Liver (tissue), 9 donors: ENCODE measurements around the gene POMC. TPM values are rescaled to one million over a fixed set of nuclear protein-coding genes. Genes with fewer than 3 reads are reported as not detected.

Source experiments
- DNase-seq: peaks from one replicate; pipeline ENCODE4 v3.0.0-alpha.2; 2017; ENCODE audit warnings: low spot score
- H3K27ac ChIP-seq, 2 donors: one replicate each; pipeline ENCODE4 v1.7.0; 2013; ENCODE audit warnings: inconsistent platforms in 2 of 2, low read length in 2 of 2, control low read depth in 1 of 2, low read depth in 1 of 2, mild to moderate bottlenecking in 1 of 2
- H3K27me3 ChIP-seq, 4 donors: one replicate each; pipeline versions ENCODE4 v1.6.1 to v1.7.0; 2013; ENCODE audit warnings: low read length in 3 of 4, inconsistent platforms in 1 of 4, mild to moderate bottlenecking in 1 of 4, moderate library complexity in 1 of 4; ENCODE audit not compliant: control insufficient read depth in 4 of 4, insufficient read depth in 4 of 4
- H3K36me3 ChIP-seq, 4 donors: one replicate each; pipeline versions ENCODE4 v1.6.1 to v1.7.0; 2013; ENCODE audit warnings: low read length in 3 of 4, mild to moderate bottlenecking in 3 of 4, low read depth in 1 of 4, moderate library complexity in 1 of 4; ENCODE audit not compliant: control insufficient read depth in 4 of 4, insufficient read depth in 3 of 4
- H3K4me1 ChIP-seq, 4 donors: one replicate each; pipeline versions ENCODE4 v1.6.1 to v1.7.0; 2013; ENCODE audit warnings: low read length in 3 of 4, mild to moderate bottlenecking in 3 of 4, moderate library complexity in 1 of 4; ENCODE audit not compliant: control insufficient read depth in 4 of 4, insufficient read depth in 4 of 4
- H3K4me3 ChIP-seq, 3 donors: one replicate each; pipeline versions ENCODE4 v1.6.1 to v1.7.0; 2013; ENCODE audit warnings: low read length in 3 of 3, control low read depth in 1 of 3, low read depth in 1 of 3, mild to moderate bottlenecking in 1 of 3
- H3K9ac ChIP-seq, 2 donors: one replicate each; pipeline ENCODE4 v1.7.0; 2013; ENCODE audit warnings: low read length in 2 of 2, mild to moderate bottlenecking in 2 of 2, moderate library complexity in 2 of 2, control low read depth in 1 of 2, low read depth in 1 of 2
- H3K9me3 ChIP-seq, 4 donors: one replicate each; pipeline versions ENCODE4 v1.6.1 to v1.7.0; 2013; ENCODE audit warnings: low read length in 3 of 4; ENCODE audit not compliant: control insufficient read depth in 4 of 4
- EGR1 ChIP-seq, 2 donors: IDR thresholded peaks; 2 replicates each; pipeline ENCODE4 v1.6.1; 2016 to 2018; ENCODE audit warnings: antibody characterized with exemption in 2 of 2, low read depth in 2 of 2
- FOXA1 ChIP-seq: IDR thresholded peaks from 2 replicates; pipeline ENCODE4 v1.6.1; 2016; ENCODE audit warnings: antibody characterized with exemption
- FOXA2 ChIP-seq: IDR thresholded peaks from 2 replicates; pipeline ENCODE4 v1.6.1; 2016; ENCODE audit warnings: antibody characterized with exemption
- GABPA ChIP-seq, 2 donors: IDR thresholded peaks in 1 of 2; conservative IDR thresholded peaks in 1 of 2; 2 replicates each; pipeline ENCODE4 v1.6.1; 2016; ENCODE audit warnings: antibody characterized with exemption in 2 of 2, mild to moderate bottlenecking in 1 of 2, moderate library complexity in 1 of 2
- HNF4A ChIP-seq, 2 donors: conservative IDR thresholded peaks; 2 replicates each; pipeline ENCODE4 v1.6.1; 2016; ENCODE audit warnings: antibody characterized with exemption in 2 of 2, mild to moderate bottlenecking in 2 of 2
- HNF4G ChIP-seq: IDR thresholded peaks from 2 replicates; pipeline ENCODE4 v1.6.1; 2016; ENCODE audit warnings: antibody characterized with exemption
- JUND ChIP-seq, 2 donors: IDR thresholded peaks; 2 replicates each; pipeline ENCODE4 v1.6.1; 2016; ENCODE audit warnings: antibody characterized with exemption in 2 of 2
- MAX ChIP-seq: IDR thresholded peaks from 2 replicates; pipeline ENCODE4 v1.6.1; 2016; ENCODE audit warnings: antibody characterized with exemption
- NR2F2 ChIP-seq: IDR thresholded peaks from 2 replicates; pipeline ENCODE4 v1.6.1; 2016; ENCODE audit warnings: antibody characterized with exemption
- RAD21 ChIP-seq, 2 donors: IDR thresholded peaks; 2 replicates each; pipeline ENCODE4 v1.6.1; 2016; ENCODE audit warnings: antibody characterized with exemption in 2 of 2, mild to moderate bottlenecking in 2 of 2
- SP1 ChIP-seq: IDR thresholded peaks from 2 replicates; pipeline ENCODE4 v1.6.1; 2018; ENCODE audit warnings: antibody characterized with exemption, mild to moderate bottlenecking
- TAF1 ChIP-seq: conservative IDR thresholded peaks from 2 replicates; pipeline ENCODE4 v1.6.1; 2016; ENCODE audit warnings: antibody characterized with exemption, mild to moderate bottlenecking
- YY1 ChIP-seq: IDR thresholded peaks from 2 replicates; pipeline ENCODE4 v1.6.1; 2016; ENCODE audit warnings: antibody characterized with exemption, mild to moderate bottlenecking
- ZBTB33 ChIP-seq: IDR thresholded peaks from 2 replicates; pipeline ENCODE4 v1.6.1; 2016; ENCODE audit warnings: antibody characterized with exemption
- WGBS: extraction: QIAGEN DNeasy Blood & Tissue Kit; methylation state at CpG from one replicate; pipeline ENCODE4 v1.1.7; 2013; 5-methylcytosine and 5-hydroxymethylcytosine counted together
- polyA plus RNA-seq, 2 donors: library from polyadenylated mRNA; stranded (reverse) in 1 of 2; unstranded in 1 of 2; fragments of 200-250 nt in 1 of 2; fragments of >200 nt in 1 of 2; fragmentation: Nextera tagmentation in 1 of 2; extraction: Ambion mirVana in 1 of 2; gene quantifications; one replicate each; pipeline versions ENCODE4 v1.2.1 to v1.2.3, GENCODE V29; 2013 to 2015
- total RNA-seq, 2 donors: library from RNA; depleted of rRNA; stranded (reverse); fragments of >200 nt; gene quantifications; one replicate each; pipeline ENCODE4 v1.2.3, GENCODE V29; 2014
- TF ChIP-seq, protein P1 (sequence below): IDR thresholded peaks from 2 replicates; pipeline ENCODE4 v1.6.1; 2016; ENCODE audit warnings: antibody characterized with exemption
- TF ChIP-seq, protein P2 (sequence below): fragments of 150-350 bp; IDR thresholded peaks from 2 replicates; pipeline ENCODE4 v1.5.1; 2017; ENCODE audit warnings: improper control_type of control experiment, low read depth, low read length; ENCODE audit not compliant: missing input control
- donor health status: healthy.
- donor health status: healthy.
- donor health status: healthy.
- donor health status: healthy.
- donor health status: healthy.

The POMC gene
- total and polyA plus RNA-seq, 4 donors = 0.67 to 7.8 (median 0.93) TPM

DNA sequence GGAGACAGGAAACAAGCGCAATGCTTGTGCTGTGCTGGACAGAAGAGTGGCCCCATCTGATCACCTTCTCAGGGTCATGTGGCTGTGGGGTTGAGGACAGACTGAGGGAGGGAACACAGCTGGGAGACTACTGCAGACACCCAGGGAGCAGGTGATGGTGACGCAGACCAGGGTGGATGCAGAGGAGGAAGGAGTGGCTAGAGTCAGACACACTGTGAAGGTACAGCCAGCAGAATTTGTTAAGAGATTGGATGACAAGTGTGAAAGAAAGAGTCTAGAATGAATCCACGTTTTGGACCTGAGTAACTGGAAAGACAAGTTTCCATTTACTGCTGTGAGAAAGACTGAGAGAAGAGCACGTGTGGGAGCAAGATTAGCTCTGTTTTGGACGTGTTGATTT lies 15.9 kb upstream of the POMC start:
- Histone ChIP-seq H3K27ac (no peak overlapping the region), H3K9ac (no peak overlapping the region), H3K4me1 (no peaks in the 10 kb centered on the region), H3K4me3 (no peak overlapping the region), H3K36me3 (no peaks in the 10 kb centered on the region), H3K9me3 (peaks cover 0 to 7% (median 3%) of the 10 kb centered on the region in 4 donors), H3K27me3 (peaks cover 0 to 3% (median 0%) of the 10 kb centered on the region in 4 donors)
- TF ChIP-seq, protein P1, sequence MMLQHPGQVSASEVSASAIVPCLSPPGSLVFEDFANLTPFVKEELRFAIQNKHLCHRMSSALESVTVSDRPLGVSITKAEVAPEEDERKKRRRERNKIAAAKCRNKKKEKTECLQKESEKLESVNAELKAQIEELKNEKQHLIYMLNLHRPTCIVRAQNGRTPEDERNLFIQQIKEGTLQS = no peak
- TF ChIP-seq SP1 (no peak), FOXA1 (no peak), EGR1 (IDR thresholded peaks at IDR 0.05; ENCODE audit: low read depth in 2 of 2) (no peak), HNF4G (no peak), RAD21 (IDR thresholded peaks at IDR 0.05) (no peak), JUND (IDR thresholded peaks at IDR 0.05) (no peak), HNF4A (conservative IDR thresholded peaks at IDR 0.05) (no peak), GABPA (IDR thresholded peaks at IDR 0.05 in 1 of 2, conservative IDR thresholded peaks at IDR 0.05 in 1 of 2) (no peak), FOXA2 (no peak), MAX (no peak), ZBTB33 (no peak)
- TF ChIP-seq, protein P2, sequence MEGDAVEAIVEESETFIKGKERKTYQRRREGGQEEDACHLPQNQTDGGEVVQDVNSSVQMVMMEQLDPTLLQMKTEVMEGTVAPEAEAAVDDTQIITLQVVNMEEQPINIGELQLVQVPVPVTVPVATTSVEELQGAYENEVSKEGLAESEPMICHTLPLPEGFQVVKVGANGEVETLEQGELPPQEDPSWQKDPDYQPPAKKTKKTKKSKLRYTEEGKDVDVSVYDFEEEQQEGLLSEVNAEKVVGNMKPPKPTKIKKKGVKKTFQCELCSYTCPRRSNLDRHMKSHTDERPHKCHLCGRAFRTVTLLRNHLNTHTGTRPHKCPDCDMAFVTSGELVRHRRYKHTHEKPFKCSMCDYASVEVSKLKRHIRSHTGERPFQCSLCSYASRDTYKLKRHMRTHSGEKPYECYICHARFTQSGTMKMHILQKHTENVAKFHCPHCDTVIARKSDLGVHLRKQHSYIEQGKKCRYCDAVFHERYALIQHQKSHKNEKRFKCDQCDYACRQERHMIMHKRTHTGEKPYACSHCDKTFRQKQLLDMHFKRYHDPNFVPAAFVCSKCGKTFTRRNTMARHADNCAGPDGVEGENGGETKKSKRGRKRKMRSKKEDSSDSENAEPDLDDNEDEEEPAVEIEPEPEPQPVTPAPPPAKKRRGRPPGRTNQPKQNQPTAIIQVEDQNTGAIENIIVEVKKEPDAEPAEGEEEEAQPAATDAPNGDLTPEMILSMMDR = no peak
- no peak for DNase-seq
- WGBS = 57% methylated on average over 5 of the region's 5 CpGs

- Histone ChIP-seq H3K9me3 (peaks cover 0 to 7% (median 3%) of the 10 kb centered on the region in 4 donors), H3K4me3 (no peak overlapping the region), H3K27ac (no peak overlapping the region), H3K36me3 (no peaks in the 10 kb centered on the region), H3K9ac (no peak overlapping the region), H3K27me3 (peaks cover 0 to 9% (median 3%) of the 10 kb centered on the region in 4 donors), H3K4me1 (no peaks in the 10 kb centered on the region)
- no peak for TF ChIP-seq MAX
- TF ChIP-seq, protein P1 = no peak
- no peak for TF ChIP-seq HNF4G
- no peak for TF ChIP-seq YY1
- no peak for TF ChIP-seq JUND (IDR thresholded peaks at IDR 0.05)
- TF ChIP-seq TAF1 = no peak
- no peak for TF ChIP-seq SP1
- no peak for TF ChIP-seq EGR1 (IDR thresholded peaks at IDR 0.05; ENCODE audit: low read depth in 2 of 2)
- no peak for TF ChIP-seq GABPA (IDR thresholded peaks at IDR 0.05 in 1 of 2, conservative IDR thresholded peaks at IDR 0.05 in 1 of 2)
- TF ChIP-seq RAD21 (IDR thresholded peaks at IDR 0.05) = no peak
- TF ChIP-seq NR2F2 = no peak
- no peak for TF ChIP-seq ZBTB33
- TF ChIP-seq, protein P2 = no peak
- WGBS = 85% methylated on average over 10 of the region's 10 CpGs
- no peak for DNase-seq
These were observed 10.6 kb upstream of the POMC start for GRCh38 chr2:25178976-25179375.
